ENCODE data around the gene ZNF491. TPM values are rescaled to one million over a fixed set of nuclear protein-coding genes. Genes with fewer than 3 reads are reported as not detected.

ZNF491 gene
- total RNA-seq, 4 donors from 2014 or later = 0.59 to 10.9 (median 4.2) TPM

- no peaks in the 10 kb centered on the region for H3K27me3 ChIP-seq
- no peaks in the 10 kb centered on the region for H3K36me3 ChIP-seq
- TF ChIP-seq CTCF (IDR thresholded peaks at IDR 0.05) (no peak), POLR2A (IDR thresholded peaks at IDR 0.05) (no peak)
- H3K9me3 ChIP-seq = no peaks in the 10 kb centered on the region
- H3K4me1 ChIP-seq = no peaks in the 10 kb centered on the region
- H3K27ac ChIP-seq = no peak overlapping the region
- DNase-seq = no peak
- no peak overlapping the region for H3K4me3 ChIP-seq
- intact Hi-C loops (cut with DNase I; ENCODE audit: low total_unique reads) = no loop called here
Measured at GRCh38 chr19:11759805-11760204, 38.5 kb upstream of the ZNF491 start.

- Histone ChIP-seq H3K27me3 (no peaks in the 10 kb centered on the region), H3K4me1 (no peaks in the 10 kb centered on the region), H3K9me3 (no peaks in the 10 kb centered on the region), H3K27ac (no peak overlapping the region), H3K4me3 (no peak overlapping the region), H3K36me3 (no peaks in the 10 kb centered on the region)
- TF ChIP-seq POLR2A (IDR thresholded peaks at IDR 0.05) = no peak
- no peak for TF ChIP-seq CTCF (IDR thresholded peaks at IDR 0.05)
- intact Hi-C loops (cut with DNase I; ENCODE audit: low total_unique reads) = no loop called here
- DNase-seq = no peak
Measured at GRCh38 chr19:11763117-11763516, 35.2 kb upstream of the ZNF491 start.

GRCh38 chr19:11763611-11764010 is 34.7 kb upstream of the ZNF491 start:
- TF ChIP-seq CTCF (IDR thresholded peaks at IDR 0.05) (no peak), POLR2A (IDR thresholded peaks at IDR 0.05) (no peak)
- no peaks in the 10 kb centered on the region for H3K27me3 ChIP-seq
- no peak for DNase-seq
- H3K36me3 ChIP-seq = no peaks in the 10 kb centered on the region
- H3K27ac ChIP-seq = no peak overlapping the region
- intact Hi-C loops (cut with DNase I; ENCODE audit: low total_unique reads) = no loop called here
- no peaks in the 10 kb centered on the region for H3K4me1 ChIP-seq
- H3K9me3 ChIP-seq = no peaks in the 10 kb centered on the region
- no peak overlapping the region for H3K4me3 ChIP-seq

GRCh38 chr19:11766597-11767591 is 31.4 kb upstream of the ZNF491 start, which contains the start of gene ZNF441:
TSS of gene ZNF441 (plus strand) at chr19:11767000. CDS start at chr19:11767194, 194 bp downstream.
- H3K27ac ChIP-seq = peak within 1 kb of the TSS; percentile 81 to 84
- TF ChIP-seq CTCF (IDR thresholded peaks at IDR 0.05) = no peak
- TF ChIP-seq POLR2A (IDR thresholded peaks at IDR 0.05) = peak; percentile 48 to 82
- peak within 1 kb of the TSS; percentile 45 to 79 for H3K4me3 ChIP-seq
- H3K4me1 ChIP-seq = no peaks in the 10 kb centered on the region
- intact Hi-C loops (cut with DNase I; ENCODE audit: low total_unique reads) = no loop called here
- H3K27me3 ChIP-seq = no peaks in the 10 kb centered on the region
- DNase-seq = peak; percentile 95 to 97
- no peaks in the 10 kb centered on the region for H3K36me3 ChIP-seq
- H3K9me3 ChIP-seq = no peaks in the 10 kb centered on the region

GRCh38 chr19:11767633-11768133 is 30.6 kb upstream of the ZNF491 start:
- peak overlapping the region; percentile 81 to 84 for H3K27ac ChIP-seq
- no peaks in the 10 kb centered on the region for H3K36me3 ChIP-seq
- H3K4me3 ChIP-seq = peak overlapping the region; percentile 45 to 79
- no peaks in the 10 kb centered on the region for H3K4me1 ChIP-seq
- H3K9me3 ChIP-seq = no peaks in the 10 kb centered on the region
- TF ChIP-seq POLR2A (IDR thresholded peaks at IDR 0.05) (no peak), CTCF (IDR thresholded peaks at IDR 0.05) (no peak)
- DNase-seq = peak; percentile 22 to 24
- intact Hi-C loops (cut with DNase I; ENCODE audit: low total_unique reads) = no loop called here
- no peaks in the 10 kb centered on the region for H3K27me3 ChIP-seq
